Trophoblast cell (in vitro differentiated cells and primary cell): ENCODE data around the gene GUCY1B1.

Source experiments
- DNase-seq, 2 donors: peaks; one replicate each; pipeline ENCODE4 v3.0.0-alpha.2; 2016
- H2AFZ ChIP-seq: 2 replicates; pipeline ENCODE4 v1.6.1; 2013; ENCODE audit warnings: low read length, moderate library complexity, mild to moderate bottlenecking; ENCODE audit not compliant: insufficient read depth, poor library complexity
- H2AK5ac ChIP-seq: 2 replicates; pipeline ENCODE4 v1.6.1; 2013; ENCODE audit warnings: mild to moderate bottlenecking, low read length
- H2BK120ac ChIP-seq: 2 replicates; pipeline ENCODE4 v1.6.1; 2013; ENCODE audit warnings: low read length, mild to moderate bottlenecking, moderate library complexity; ENCODE audit not compliant: insufficient read depth, poor library complexity
- H2BK12ac ChIP-seq: 2 replicates; pipeline ENCODE4 v1.6.1; 2013; ENCODE audit warnings: mild to moderate bottlenecking, low read length, moderate library complexity
- H2BK5ac ChIP-seq: 2 replicates; pipeline ENCODE4 v1.6.1; 2013; ENCODE audit warnings: low read length, low read depth, moderate library complexity, mild to moderate bottlenecking; ENCODE audit not compliant: poor library complexity
- H3K14ac ChIP-seq: 2 replicates; pipeline ENCODE4 v1.6.1; 2013; ENCODE audit warnings: mild to moderate bottlenecking, low read length
- H3K18ac ChIP-seq: 2 replicates; pipeline ENCODE4 v1.6.1; 2013; ENCODE audit warnings: mild to moderate bottlenecking, low read length
- H3K23ac ChIP-seq: 2 replicates; pipeline ENCODE4 v1.6.1; 2013; ENCODE audit warnings: low read length
- H3K27ac ChIP-seq: 2 replicates; pipeline ENCODE4 v1.5.1; 2013; ENCODE audit warnings: low read depth, mild to moderate bottlenecking, inconsistent platforms, low read length, moderate library complexity
- H3K27me3 ChIP-seq: 2 replicates; pipeline ENCODE4 v1.6.1; 2013; ENCODE audit warnings: inconsistent platforms, mild to moderate bottlenecking, low read length, moderate library complexity; ENCODE audit not compliant: insufficient read depth
- H3K36me3 ChIP-seq, 2 experiments: 1 replicate in 1 of 2; 2 replicates in 1 of 2; pipeline ENCODE4 v1.6.1; 2013; ENCODE audit warnings: low read length in 2 of 2, mild to moderate bottlenecking in 2 of 2, moderate library complexity in 1 of 2; ENCODE audit not compliant: insufficient read depth in 2 of 2, control insufficient read depth in 1 of 2
- H3K4ac ChIP-seq: 2 replicates; pipeline ENCODE4 v1.6.1; 2013; ENCODE audit warnings: low read depth, mild to moderate bottlenecking, low read length, moderate library complexity
- H3K4me1 ChIP-seq, 2 experiments: 1 replicate in 1 of 2; 2 replicates in 1 of 2; pipeline ENCODE4 v1.6.1; 2013; ENCODE audit warnings: low read length in 2 of 2, mild to moderate bottlenecking in 2 of 2, moderate library complexity in 1 of 2; ENCODE audit not compliant: insufficient read depth in 2 of 2, control insufficient read depth in 1 of 2
- H3K4me2 ChIP-seq: 2 replicates; pipeline ENCODE4 v1.6.1; 2013; ENCODE audit warnings: inconsistent platforms, mild to moderate bottlenecking, low read length, moderate library complexity
- H3K4me3 ChIP-seq: 2 replicates; pipeline ENCODE4 v1.5.1; 2013; ENCODE audit warnings: mild to moderate bottlenecking, low read depth, low read length, inconsistent platforms
- H3K79me1 ChIP-seq: one replicate; pipeline ENCODE4 v1.6.1; 2013; ENCODE audit warnings: low read length
- H3K79me2 ChIP-seq: 2 replicates; pipeline ENCODE4 v1.6.1; 2013; ENCODE audit warnings: low read length, mild to moderate bottlenecking; ENCODE audit not compliant: control insufficient read depth, insufficient read depth, poor library complexity
- H3K9ac ChIP-seq: 2 replicates; pipeline ENCODE4 v1.6.1; 2013; ENCODE audit warnings: mild to moderate bottlenecking, low read length
- H3K9me3 ChIP-seq: 2 replicates; pipeline ENCODE4 v1.6.1; 2013; ENCODE audit warnings: low read depth, mild to moderate bottlenecking, control low read depth, inconsistent platforms, low read length; ENCODE audit not compliant: insufficient read depth
- H4K12ac ChIP-seq: 2 replicates; pipeline ENCODE4 v1.6.1; 2013; ENCODE audit warnings: low read depth, mild to moderate bottlenecking, low read length, moderate library complexity
- H4K8ac ChIP-seq: 2 replicates; pipeline ENCODE4 v1.6.1; 2013; ENCODE audit warnings: low read depth, mild to moderate bottlenecking, low read length, moderate library complexity
- H4K91ac ChIP-seq: one replicate; pipeline ENCODE4 v1.6.1; 2013; ENCODE audit warnings: low read depth, mild to moderate bottlenecking, low read length, moderate library complexity
- WGBS: extraction: QIAGEN DNeasy Blood & Tissue Kit; methylation state at CpG from one replicate; pipeline ENCODE4 v1.1.7; 2013; ENCODE audit warnings: missing lambda C conversion rate; ENCODE audit not compliant: insufficient read length, insufficient coverage; ENCODE audit errors: extremely low coverage; 5-methylcytosine and 5-hydroxymethylcytosine counted together

GUCY1B1 gene

GRCh38 chr4:155761047-155761446 is 2.2 kb downstream of the GUCY1B1 start:
- Histone ChIP-seq H3K9ac (no peak overlapping the region), H3K18ac (no peak overlapping the region), H4K8ac (no peak overlapping the region), H2BK5ac (no peak overlapping the region), H3K4me2 (no peak overlapping the region), H4K12ac (no peak overlapping the region), H3K27me3 (peaks cover 2% of the 10 kb centered on the region), H3K23ac (no peak overlapping the region), H3K14ac (no peak overlapping the region), H3K79me1 (peaks cover 3% of the 10 kb centered on the region), H3K4ac (no peak overlapping the region), H2BK12ac (no peak overlapping the region), H3K27ac (no peak overlapping the region), H3K4me1 (peaks cover 2 to 6% of the 10 kb centered on the region in 2 experiments), H3K36me3 (no peaks in the 10 kb centered on the region), H3K4me3 (no peak overlapping the region), H3K9me3 (no peaks in the 10 kb centered on the region), H3K79me2 (no peaks in the 10 kb centered on the region), H2AK5ac (no peak overlapping the region), H2AFZ (no peak overlapping the region), H2BK120ac (no peak overlapping the region), H4K91ac (no peak overlapping the region)
- DNase-seq, result no peak
- no CpG with 5 or more reads among the region's 3 CpGs for WGBS

- Histone ChIP-seq H4K8ac (no peak overlapping the region), H2AK5ac (no peak overlapping the region), H3K4ac (no peak overlapping the region), H3K9me3 (no peaks in the 10 kb centered on the region), H3K36me3 (no peaks in the 10 kb centered on the region), H4K91ac (no peak overlapping the region), H3K9ac (no peak overlapping the region), H3K27ac (no peak overlapping the region), H3K23ac (no peak overlapping the region), H3K4me2 (no peak overlapping the region), H3K14ac (no peak overlapping the region), H2BK120ac (no peak overlapping the region), H3K79me2 (no peaks in the 10 kb centered on the region), H3K4me1 (peaks cover 2 to 6% of the 10 kb centered on the region in 2 experiments), H2BK5ac (no peak overlapping the region), H3K18ac (no peak overlapping the region), H3K4me3 (no peak overlapping the region), H3K79me1 (peaks cover 3% of the 10 kb centered on the region), H4K12ac (no peak overlapping the region), H2BK12ac (no peak overlapping the region), H3K27me3 (peaks cover 2% of the 10 kb centered on the region), H2AFZ (no peak overlapping the region)
- DNase-seq, result no peak
Observed at GRCh38 chr4:155761916-155762315, 3.1 kb downstream of the GUCY1B1 start.

DNA sequence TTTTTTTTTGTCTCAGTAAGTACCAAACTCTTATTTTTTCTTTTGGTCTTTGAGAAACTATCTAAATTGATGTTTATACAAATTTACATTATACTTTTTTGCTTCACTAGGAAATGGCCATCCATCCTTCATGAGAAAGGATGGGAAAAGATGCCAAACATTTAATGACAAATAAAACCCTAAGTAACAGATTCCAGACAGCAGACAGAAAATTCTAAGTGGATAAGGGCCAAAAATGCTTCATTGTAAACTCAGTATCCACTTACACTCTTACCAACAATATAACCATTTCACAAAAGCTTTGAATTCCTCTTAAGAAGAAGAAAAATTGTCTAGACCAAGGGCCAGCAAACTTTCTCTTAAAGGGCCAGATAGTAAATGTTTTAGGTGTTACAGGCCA is 3.5 kb downstream of the GUCY1B1 start:
- no peaks in the 10 kb centered on the region for H3K9me3 ChIP-seq
- H2BK12ac ChIP-seq, result no peak overlapping the region
- no peak overlapping the region for H3K9ac ChIP-seq
- H2AFZ ChIP-seq, result no peak overlapping the region
- no peak overlapping the region for H3K4me3 ChIP-seq
- H3K27me3 ChIP-seq, result peaks cover 2% of the 10 kb centered on the region
- H3K14ac ChIP-seq, result no peak overlapping the region
- H2AK5ac ChIP-seq, result no peak overlapping the region
- H3K4ac ChIP-seq, result no peak overlapping the region
- no peak overlapping the region for H3K4me2 ChIP-seq
- no peak for DNase-seq
- H3K4me1 ChIP-seq, result peaks cover 2 to 6% of the 10 kb centered on the region in 2 experiments
- H3K18ac ChIP-seq, result no peak overlapping the region
- H3K79me2 ChIP-seq, result no peaks in the 10 kb centered on the region
- H3K36me3 ChIP-seq, result no peaks in the 10 kb centered on the region
- H3K27ac ChIP-seq, result no peak overlapping the region
- peaks cover 3% of the 10 kb centered on the region for H3K79me1 ChIP-seq
- H3K23ac ChIP-seq, result no peak overlapping the region
- no peak overlapping the region for H4K12ac ChIP-seq
- H2BK120ac ChIP-seq, result no peak overlapping the region
- H2BK5ac ChIP-seq, result no peak overlapping the region
- H4K8ac ChIP-seq, result no peak overlapping the region
- no peak overlapping the region for H4K91ac ChIP-seq

DNA sequence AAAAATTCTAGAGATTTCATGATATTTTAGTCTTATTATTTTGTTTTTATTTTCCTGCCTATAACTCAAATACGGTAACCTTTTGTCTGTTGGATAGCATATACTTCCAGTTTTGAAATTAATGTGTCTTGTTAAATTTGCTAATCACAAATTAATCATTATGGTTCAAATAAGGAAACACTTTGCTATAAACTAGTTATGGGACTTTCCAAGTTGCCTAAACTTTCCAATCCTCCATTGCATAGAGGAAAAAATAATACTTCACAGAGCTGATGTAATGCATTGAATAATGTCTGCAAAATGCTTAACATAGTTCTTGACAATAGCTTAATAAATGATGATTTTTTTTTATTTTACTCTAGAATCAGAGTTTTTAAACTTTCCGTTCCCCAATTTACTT is 4.7 kb downstream of the GUCY1B1 start:
- no peaks in the 10 kb centered on the region for H3K36me3 ChIP-seq
- no peak overlapping the region for H2AFZ ChIP-seq
- peaks cover 3% of the 10 kb centered on the region for H3K79me1 ChIP-seq
- no peak overlapping the region for H2BK12ac ChIP-seq
- H4K91ac ChIP-seq, result no peak overlapping the region
- H3K4ac ChIP-seq, result no peak overlapping the region
- H3K27me3 ChIP-seq, result peaks cover 2% of the 10 kb centered on the region
- no peak for DNase-seq
- H3K18ac ChIP-seq, result no peak overlapping the region
- H3K79me2 ChIP-seq, result no peaks in the 10 kb centered on the region
- no peak overlapping the region for H2BK120ac ChIP-seq
- H3K4me1 ChIP-seq, result peaks cover 2 to 6% of the 10 kb centered on the region in 2 experiments
- H4K12ac ChIP-seq, result no peak overlapping the region
- H3K14ac ChIP-seq, result no peak overlapping the region
- no peak overlapping the region for H2BK5ac ChIP-seq
- WGBS, result no CpG with 5 or more reads among the region's 2 CpGs
- H3K9me3 ChIP-seq, result no peaks in the 10 kb centered on the region
- H3K23ac ChIP-seq, result no peak overlapping the region
- H3K27ac ChIP-seq, result no peak overlapping the region
- H3K9ac ChIP-seq, result no peak overlapping the region
- H4K8ac ChIP-seq, result no peak overlapping the region
- H3K4me3 ChIP-seq, result no peak overlapping the region
- H3K4me2 ChIP-seq, result no peak overlapping the region
- H2AK5ac ChIP-seq, result no peak overlapping the region

- no peak overlapping the region for H4K91ac ChIP-seq
- H3K23ac ChIP-seq, result no peak overlapping the region
- no peaks in the 10 kb centered on the region for H3K4me1 ChIP-seq
- no peak overlapping the region for H2AFZ ChIP-seq
- no peak overlapping the region for H3K4ac ChIP-seq
- H3K36me3 ChIP-seq, result no peaks in the 10 kb centered on the region
- H2AK5ac ChIP-seq, result no peak overlapping the region
- no peaks in the 10 kb centered on the region for H3K79me2 ChIP-seq
- no peaks in the 10 kb centered on the region for H3K9me3 ChIP-seq
- no peak overlapping the region for H2BK5ac ChIP-seq
- WGBS, result no CpG with 5 or more reads among the region's 3 CpGs
- H2BK120ac ChIP-seq, result no peak overlapping the region
- H3K4me3 ChIP-seq, result no peak overlapping the region
- H3K4me2 ChIP-seq, result no peak overlapping the region
- H3K14ac ChIP-seq, result no peak overlapping the region
- DNase-seq, result no peak
- H3K9ac ChIP-seq, result no peak overlapping the region
- no peaks in the 10 kb centered on the region for H3K27me3 ChIP-seq
- no peak overlapping the region for H3K18ac ChIP-seq
- H2BK12ac ChIP-seq, result no peak overlapping the region
- H3K27ac ChIP-seq, result no peak overlapping the region
- no peak overlapping the region for H4K8ac ChIP-seq
- H4K12ac ChIP-seq, result no peak overlapping the region
- H3K79me1 ChIP-seq, result no peaks in the 10 kb centered on the region
Observed at GRCh38 chr4:155765149-155765548, 6.3 kb downstream of the GUCY1B1 start.
